CD4-positive, alpha-beta T cell (primary cell): ENCODE results near the gene DIPK1B. TPM values are rescaled to one million over a fixed set of nuclear protein-coding genes. Genes with fewer than 3 reads are reported as not detected.

Source experiments
- ATAC-seq: fragments of 200-7000 bp; cut with Tn5 transposase; one replicate; pipeline ENCODE4 v1.10.0; 2022; ENCODE audit warnings: mild to moderate bottlenecking; ENCODE audit not compliant: poor library complexity
- CTCF ChIA-PET: fragments of 350-600 bp; sonication (Branson Sonifier 250); formaldehyde crosslinking; loops from one replicate; lab custom pipeline; 2021; ENCODE audit warnings: antibody characterized with exemption, inconsistent platforms; lab: Charles Lee
- POLR2A ChIA-PET: fragments of 350-600 bp; sonication (Branson Sonifier 250); formaldehyde crosslinking; loops from one replicate; lab custom pipeline; 2021; ENCODE audit warnings: antibody characterized with exemption, inconsistent platforms; lab: Charles Lee
- DNase-seq, 14 experiments: peaks; one replicate each; pipeline ENCODE4 v3.0.0-alpha.2; 2013 to 2020; ENCODE audit warnings: mixed read lengths in 2 of 14
- H3K27ac ChIP-seq, 2 donors: one replicate each; pipeline versions ENCODE4 v1.5.1 to v1.7.0; 2013; ENCODE audit warnings: low read length in 2 of 2, low read depth in 1 of 2, mild to moderate bottlenecking in 1 of 2
- H3K27me3 ChIP-seq, 2 experiments: 1 replicate in 1 of 2; 2 replicates in 1 of 2; pipeline versions ENCODE4 v1.6.1 to v1.7.0; 2013; ENCODE audit warnings: low read length in 2 of 2, control low read depth in 1 of 2, mild to moderate bottlenecking in 1 of 2, moderate library complexity in 1 of 2; ENCODE audit not compliant: insufficient read depth in 2 of 2, control insufficient read depth in 1 of 2
- H3K36me3 ChIP-seq: one replicate; pipeline ENCODE4 v1.6.1; 2013; ENCODE audit warnings: low read length, control low read depth; ENCODE audit not compliant: insufficient read depth
- H3K4me1 ChIP-seq: one replicate; pipeline ENCODE4 v1.6.1; 2013; ENCODE audit warnings: low read length, control low read depth; ENCODE audit not compliant: insufficient read depth
- H3K4me3 ChIP-seq: one replicate; pipeline ENCODE4 v1.5.1; 2013; ENCODE audit warnings: mild to moderate bottlenecking, low read length, moderate library complexity
- H3K9me3 ChIP-seq, 2 experiments: 1 replicate in 1 of 2; 2 replicates in 1 of 2; pipeline versions ENCODE4 v1.6.1 to v1.7.0; 2013; ENCODE audit warnings: low read length in 2 of 2, mild to moderate bottlenecking in 2 of 2, control low read depth in 1 of 2, moderate library complexity in 1 of 2; ENCODE audit not compliant: control insufficient read depth in 1 of 2, insufficient read depth in 1 of 2
- H3K27ac Mint-ChIP-seq: one replicate; pipeline ENCODE4 v1.8.0; 2020; ENCODE audit warnings: mixed read lengths
- H3K27me3 Mint-ChIP-seq: one replicate; pipeline ENCODE4 v1.8.0; 2021; ENCODE audit warnings: mixed read lengths
- H3K36me3 Mint-ChIP-seq: one replicate; pipeline ENCODE4 v1.8.0; 2021; ENCODE audit warnings: low read depth, mixed read lengths
- H3K4me1 Mint-ChIP-seq: one replicate; pipeline ENCODE4 v1.8.0; 2021; ENCODE audit warnings: low read depth, mixed read lengths
- H3K4me3 Mint-ChIP-seq: one replicate; pipeline ENCODE4 v1.8.0; 2020; ENCODE audit warnings: mild to moderate bottlenecking, mixed read lengths
- H3K9me3 Mint-ChIP-seq: one replicate; pipeline ENCODE4 v1.8.0; 2020; ENCODE audit warnings: mixed read lengths
- CTCF ChIP-seq: fragments of 200-600 bp; IDR thresholded peaks from one replicate; pipeline ENCODE4 v1.8.0; 2022; ENCODE audit warnings: antibody characterized with exemption, mild to moderate bottlenecking
- intact Hi-C, 2 experiments: fragments of 100-400 bp; cut with DNase I in 1 of 2; cut with micrococcal nuclease in 1 of 2; formaldehyde crosslinking; loops; one replicate each; pipeline versions ENCODE4 v1.15.1 to v1.9.0; 2023 to 2025; cut with DNase I, micrococcal nuclease
- total RNA-seq, 174 experiments: library from RNA in 2 of 174; stranded (reverse) in 2 of 174; gene quantifications; one replicate each; pipeline ENCODE4 v1.2.3 and lab custom pipeline; 2021 to 2026

Gene DIPK1B
- total RNA-seq, 2 experiments from 2014 or later, result 0.11 TPM; not detected in 1

- no peak for TF ChIP-seq CTCF
- POLR2A ChIA-PET, result no interaction called here
- H3K27me3 Mint-ChIP-seq, result peaks cover 3% of the 10 kb centered on the region
- CTCF ChIA-PET, result no interaction called here
- Histone ChIP-seq H3K36me3 (no peaks in the 10 kb centered on the region), H3K4me3 (no peak overlapping the region), H3K9me3 (peaks cover 0 to 8% of the 10 kb centered on the region in 2 experiments), H3K27ac (no peak overlapping the region), H3K4me1 (peaks cover 27% of the 10 kb centered on the region), H3K27me3 (no peaks in the 10 kb centered on the region)
- H3K9me3 Mint-ChIP-seq, result no peaks in the 10 kb centered on the region
- DNase-seq (no peak), ATAC-seq (no peak)
- H3K4me3 Mint-ChIP-seq, result peak overlapping the region; percentile 80
- no peaks in the 10 kb centered on the region for H3K4me1 Mint-ChIP-seq
- no peak overlapping the region for H3K27ac Mint-ChIP-seq
- H3K36me3 Mint-ChIP-seq, result no peaks in the 10 kb centered on the region
- intact Hi-C loops, result no loop called here
Observed at GRCh38 chr9:136687721-136688223, 24.6 kb upstream of the DIPK1B start.

- no peaks in the 10 kb centered on the region for H3K4me1 Mint-ChIP-seq
- no peak for TF ChIP-seq CTCF
- Histone ChIP-seq H3K36me3 (no peaks in the 10 kb centered on the region), H3K4me1 (peaks cover 27% of the 10 kb centered on the region), H3K4me3 (no peak overlapping the region), H3K9me3 (peaks cover 0 to 8% of the 10 kb centered on the region in 2 experiments), H3K27ac (no peak overlapping the region), H3K27me3 (no peaks in the 10 kb centered on the region)
- no peaks in the 10 kb centered on the region for H3K9me3 Mint-ChIP-seq
- H3K27ac Mint-ChIP-seq, result no peak overlapping the region
- H3K36me3 Mint-ChIP-seq, result no peaks in the 10 kb centered on the region
- POLR2A ChIA-PET, result no interaction called here
- CTCF ChIA-PET, result no interaction called here
- H3K4me3 Mint-ChIP-seq, result peak overlapping the region; percentile 81
- ATAC-seq (no peak), DNase-seq (no peak)
- intact Hi-C loops, result no loop called here
- H3K27me3 Mint-ChIP-seq, result peaks cover 6% of the 10 kb centered on the region
Observed at GRCh38 chr9:136688274-136689107, 23.9 kb upstream of the DIPK1B start.

GRCh38 chr9:136689108-136689460 lies 23.3 kb upstream of the DIPK1B start:
- ChIA-PET CTCF (no interaction called here), POLR2A (no interaction called here)
- no peaks in the 10 kb centered on the region for H3K9me3 Mint-ChIP-seq

More at GRCh38 chr9:136689108-136689460, 23.3 kb upstream of the DIPK1B start:
- no peak for ATAC-seq
- no peaks in the 10 kb centered on the region for H3K4me1 Mint-ChIP-seq
- no peak overlapping the region for H3K27ac Mint-ChIP-seq
- Histone ChIP-seq H3K4me3 (no peak overlapping the region), H3K27ac (no peak overlapping the region), H3K36me3 (no peaks in the 10 kb centered on the region), H3K9me3 (peaks cover 0 to 8% of the 10 kb centered on the region in 2 experiments), H3K4me1 (peaks cover 27% of the 10 kb centered on the region), H3K27me3 (no peaks in the 10 kb centered on the region)
- TF ChIP-seq CTCF, result no peak
- intact Hi-C loops, result no loop called here
- H3K36me3 Mint-ChIP-seq, result no peaks in the 10 kb centered on the region
- H3K4me3 Mint-ChIP-seq, result peak overlapping the region; percentile 81
- peaks cover 6% of the 10 kb centered on the region for H3K27me3 Mint-ChIP-seq
- no peak for DNase-seq
